Neuron (in vitro differentiated cells): ENCODE data around the gene SLC27A2.
A peak's percentile ranks its signal among the peaks of the same experiment; 100 is the strongest.
"Not testable (repeated sequence)": the region's sequence is repeated elsewhere in the genome, so short reads cannot be mapped to it uniquely, and the experiment has no call there.

Source experiments
- H2AFZ ChIP-seq: one replicate; pipeline ENCODE4 v1.6.1; 2013; ENCODE audit warnings: low read depth, mild to moderate bottlenecking, inconsistent platforms, low read length, moderate library complexity
- H3K27me3 ChIP-seq: one replicate; pipeline ENCODE4 v1.6.1; 2013; ENCODE audit warnings: low read length; ENCODE audit not compliant: insufficient read depth
- H3K36me3 ChIP-seq: one replicate; pipeline ENCODE4 v1.6.1; 2013; ENCODE audit warnings: low read length; ENCODE audit not compliant: insufficient read depth
- H3K4me1 ChIP-seq: one replicate; pipeline ENCODE4 v1.6.1; 2013; ENCODE audit warnings: low read length; ENCODE audit not compliant: insufficient read depth
- H3K4me3 ChIP-seq: 2 replicates; pipeline ENCODE4 v1.5.1; 2013; ENCODE audit warnings: mild to moderate bottlenecking, low read length, moderate library complexity
- H3K9me3 ChIP-seq: one replicate; pipeline ENCODE4 v1.6.1; 2013; ENCODE audit warnings: low read length

Gene SLC27A2

DNA sequence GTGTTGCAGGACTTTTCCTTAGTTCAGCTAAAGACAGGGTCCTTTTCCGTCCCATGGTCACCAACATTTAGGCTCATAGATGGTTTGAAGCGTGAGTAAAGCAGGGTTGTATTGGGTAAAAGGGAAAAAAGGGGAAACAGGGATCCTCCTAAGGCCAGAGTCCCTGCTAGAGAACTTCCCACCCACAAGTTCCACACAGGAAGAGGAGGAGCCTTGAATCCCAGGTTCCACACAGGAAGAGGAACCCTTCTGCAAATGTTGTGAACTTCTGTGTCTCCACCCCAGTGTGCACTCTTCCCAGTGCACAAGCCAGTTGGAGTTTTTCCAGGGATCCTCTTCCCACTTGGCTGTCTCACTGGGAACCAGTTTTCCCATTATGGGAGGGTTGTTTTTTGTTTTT lies 35.4 kb upstream of the SLC27A2 start:
- no peaks in the 10 kb centered on the region for H3K4me1 ChIP-seq
- peak overlapping the region; percentile 8 for H2AFZ ChIP-seq
- no peak overlapping the region for H3K4me3 ChIP-seq
- no peaks in the 10 kb centered on the region for H3K27me3 ChIP-seq
- H3K36me3 ChIP-seq = no peaks in the 10 kb centered on the region
- no peaks in the 10 kb centered on the region for H3K9me3 ChIP-seq

DNA sequence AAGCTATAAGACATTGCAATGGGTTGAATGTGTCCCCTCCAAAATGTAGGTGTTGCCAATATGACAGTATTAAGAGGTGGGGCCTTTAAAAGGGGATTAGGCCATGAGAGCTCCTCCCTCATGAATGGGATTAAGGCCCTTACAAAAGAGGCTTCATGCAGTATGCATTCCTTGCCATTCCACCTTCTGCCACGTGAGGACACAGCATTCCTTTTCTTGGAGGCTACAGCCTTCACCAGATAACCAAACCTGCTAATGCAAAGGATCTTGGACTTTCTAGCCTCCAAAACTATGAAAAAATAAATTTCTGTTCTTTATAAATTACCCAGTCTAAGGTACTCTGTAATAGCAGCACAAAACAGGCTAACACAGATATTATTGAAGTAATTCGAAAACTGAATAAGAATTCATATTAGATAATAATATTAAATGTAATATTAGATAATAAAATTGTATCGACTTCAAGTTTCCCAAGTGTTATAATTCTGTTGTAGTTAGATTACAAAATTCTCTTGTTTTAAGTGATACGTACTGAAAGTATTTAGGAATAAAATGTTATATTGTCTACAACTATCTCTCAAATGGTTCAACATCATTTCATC lies 33.5 kb upstream of the SLC27A2 start:
- no peaks in the 10 kb centered on the region for H3K27me3 ChIP-seq
- H2AFZ ChIP-seq = no peak overlapping the region
- no peak overlapping the region for H3K4me3 ChIP-seq
- no peaks in the 10 kb centered on the region for H3K4me1 ChIP-seq
- H3K36me3 ChIP-seq = no peaks in the 10 kb centered on the region
- no peaks in the 10 kb centered on the region for H3K9me3 ChIP-seq

DNA sequence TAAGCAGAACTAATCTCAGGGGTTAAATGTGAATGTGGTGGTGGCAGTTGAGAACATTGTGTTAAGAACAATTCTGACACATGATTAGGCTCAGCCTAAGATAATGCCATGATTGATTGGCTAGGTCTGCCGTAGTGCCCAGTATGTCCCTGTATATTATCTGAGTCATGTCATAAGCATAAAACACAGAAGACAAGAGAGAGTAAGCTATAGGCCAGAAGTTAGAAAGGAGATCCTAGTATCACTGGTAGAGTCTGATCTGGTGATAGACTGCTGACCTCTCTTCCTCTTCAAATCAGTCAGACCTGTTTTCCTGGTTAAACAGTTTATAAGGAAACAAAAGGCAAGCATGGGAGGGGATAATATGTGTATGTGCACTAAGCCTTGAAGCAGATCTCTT lies 32.9 kb upstream of the SLC27A2 start:
- H3K4me1 ChIP-seq = no peaks in the 10 kb centered on the region
- no peak overlapping the region for H2AFZ ChIP-seq
- H3K36me3 ChIP-seq = no peaks in the 10 kb centered on the region
- H3K4me3 ChIP-seq = no peak overlapping the region
- H3K9me3 ChIP-seq = no peaks in the 10 kb centered on the region
- no peaks in the 10 kb centered on the region for H3K27me3 ChIP-seq

DNA sequence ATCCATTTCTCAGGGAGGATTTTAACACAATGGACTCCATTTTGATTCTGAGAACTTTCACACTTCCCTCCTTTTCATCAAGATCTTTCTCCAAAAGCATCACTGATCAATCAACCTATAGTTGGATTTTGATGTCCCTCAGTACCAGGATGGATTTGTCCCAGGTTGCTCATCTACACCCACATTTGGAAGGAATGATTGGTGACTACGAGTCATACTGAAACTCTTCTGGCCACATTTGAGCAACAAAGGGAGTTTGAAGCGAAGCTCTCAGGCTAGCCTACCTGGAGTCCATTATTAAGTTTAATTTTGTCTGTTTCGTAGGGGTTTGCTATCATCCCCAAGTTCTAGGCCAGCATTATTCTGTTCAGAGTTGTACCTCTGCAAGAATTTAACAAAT lies 31.6 kb upstream of the SLC27A2 start:
- no peaks in the 10 kb centered on the region for H3K9me3 ChIP-seq
- H3K27me3 ChIP-seq = no peaks in the 10 kb centered on the region
- no peaks in the 10 kb centered on the region for H3K36me3 ChIP-seq
- H3K4me1 ChIP-seq = no peaks in the 10 kb centered on the region
- no peak overlapping the region for H3K4me3 ChIP-seq
- H2AFZ ChIP-seq = no peak overlapping the region

DNA sequence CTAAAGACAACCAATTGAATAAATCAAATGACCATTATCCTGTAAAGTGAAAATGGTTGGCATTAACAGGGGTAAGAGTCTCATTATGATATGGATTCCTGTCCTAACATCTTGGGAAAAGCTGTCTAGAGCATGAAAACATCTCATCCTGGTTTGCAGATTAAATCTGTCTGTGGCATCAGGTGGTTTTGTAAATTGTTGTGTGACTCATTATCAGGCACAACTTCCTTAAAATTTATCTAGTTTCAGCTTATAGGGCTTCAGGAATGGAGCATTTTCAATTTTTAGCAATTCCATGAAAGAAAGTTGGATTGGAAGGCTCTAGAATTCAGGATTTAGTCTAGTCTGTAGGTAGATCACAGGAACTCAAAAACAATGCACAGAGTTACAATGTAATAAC lies 31.1 kb upstream of the SLC27A2 start:
- no peaks in the 10 kb centered on the region for H3K27me3 ChIP-seq
- no peaks in the 10 kb centered on the region for H3K36me3 ChIP-seq
- no peak overlapping the region for H3K4me3 ChIP-seq
- no peaks in the 10 kb centered on the region for H3K9me3 ChIP-seq
- no peaks in the 10 kb centered on the region for H3K4me1 ChIP-seq
- no peak overlapping the region for H2AFZ ChIP-seq

DNA sequence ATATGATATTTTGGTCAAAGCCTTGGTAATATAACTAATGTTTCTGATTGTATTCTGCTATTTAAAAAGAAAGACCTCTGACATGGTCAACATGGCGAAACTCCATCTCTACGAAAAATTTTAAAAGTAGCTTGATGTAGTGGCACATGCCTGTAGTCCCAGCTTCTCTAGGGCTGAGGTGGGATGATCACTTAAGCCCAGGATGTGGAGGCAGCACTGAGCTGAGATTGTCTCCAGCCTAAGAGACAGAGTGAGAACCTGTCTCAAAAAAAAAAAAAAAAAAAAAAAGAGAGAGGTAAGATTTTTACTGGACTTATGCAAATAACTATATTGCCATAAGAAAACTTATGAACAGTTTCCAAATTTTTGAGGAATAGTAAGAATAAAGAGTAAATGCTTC lies 30.5 kb upstream of the SLC27A2 start:
- no peaks in the 10 kb centered on the region for H3K27me3 ChIP-seq
- H3K4me3 ChIP-seq = no peak overlapping the region
- no peaks in the 10 kb centered on the region for H3K9me3 ChIP-seq

DNA sequence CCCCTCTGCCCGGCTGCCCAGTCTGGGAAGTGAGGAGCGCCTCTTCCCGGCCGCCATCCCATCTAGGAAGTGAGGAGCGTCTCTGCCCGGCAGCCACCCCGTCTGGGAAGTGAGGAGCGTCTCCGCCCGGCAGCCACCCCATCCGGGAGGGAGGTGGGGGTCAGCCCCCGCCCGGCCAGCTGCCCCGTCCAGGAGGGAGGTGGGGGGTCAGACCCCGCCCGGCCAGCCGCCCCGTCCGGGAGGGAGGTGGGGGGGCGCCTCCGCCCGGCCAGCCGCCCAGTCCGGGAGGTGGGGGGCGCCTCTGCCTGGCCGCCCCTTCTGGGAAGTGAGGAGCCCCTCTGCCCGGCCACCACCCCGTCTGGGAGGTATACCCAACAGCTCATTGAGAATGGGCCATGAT lies 23.8 kb upstream of the SLC27A2 start:
- not testable (repeated sequence) for H3K9me3 ChIP-seq, H3K4me3 ChIP-seq, H2AFZ ChIP-seq, H3K4me1 ChIP-seq, H3K36me3 ChIP-seq, H3K27me3 ChIP-seq

More for the DNA sequence above, 30.5 kb upstream of the SLC27A2 start:
- no peak overlapping the region for H2AFZ ChIP-seq
- no peaks in the 10 kb centered on the region for H3K36me3 ChIP-seq
- H3K4me1 ChIP-seq = no peaks in the 10 kb centered on the region

DNA sequence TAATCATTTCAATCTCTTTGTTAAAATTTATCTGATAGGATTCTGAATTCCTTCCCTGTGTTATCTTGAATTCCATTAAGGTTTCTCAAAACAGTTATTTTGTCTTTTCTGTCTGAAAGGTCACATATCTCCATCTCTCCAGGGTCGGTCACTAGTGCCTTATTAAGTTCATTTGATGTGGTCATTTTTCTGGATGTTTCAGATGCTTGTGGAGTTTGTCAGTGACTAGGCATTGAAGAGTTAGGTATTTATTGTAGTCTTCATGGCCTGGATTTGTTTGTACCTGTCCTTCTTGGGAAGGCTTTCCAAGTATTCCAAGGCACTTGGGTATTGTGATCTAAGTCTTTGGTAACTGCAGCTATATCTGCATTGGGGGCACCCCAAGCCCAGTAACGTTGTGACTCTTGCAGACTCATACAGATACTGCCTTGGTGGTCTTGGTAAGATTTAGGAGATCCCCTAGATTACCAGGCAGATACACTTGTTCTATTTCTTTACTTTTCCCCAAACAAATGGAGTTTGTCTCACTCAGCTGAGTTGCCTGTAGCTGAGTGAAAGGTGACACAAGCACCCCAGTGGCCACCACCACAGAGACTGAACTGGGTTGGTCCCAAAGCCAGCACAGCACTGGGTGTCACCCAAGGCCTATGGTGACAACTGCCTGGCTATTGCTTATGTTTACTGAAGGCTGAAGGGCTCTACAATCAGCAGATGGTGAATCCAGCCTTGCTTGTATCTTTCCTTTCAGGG lies 18.9 kb upstream of the SLC27A2 start:
- Histone ChIP-seq H2AFZ (no peak overlapping the region), H3K4me3 (no peak overlapping the region), H3K36me3 (no peaks in the 10 kb centered on the region), H3K27me3 (no peaks in the 10 kb centered on the region), H3K4me1 (no peaks in the 10 kb centered on the region), H3K9me3 (no peaks in the 10 kb centered on the region)

DNA sequence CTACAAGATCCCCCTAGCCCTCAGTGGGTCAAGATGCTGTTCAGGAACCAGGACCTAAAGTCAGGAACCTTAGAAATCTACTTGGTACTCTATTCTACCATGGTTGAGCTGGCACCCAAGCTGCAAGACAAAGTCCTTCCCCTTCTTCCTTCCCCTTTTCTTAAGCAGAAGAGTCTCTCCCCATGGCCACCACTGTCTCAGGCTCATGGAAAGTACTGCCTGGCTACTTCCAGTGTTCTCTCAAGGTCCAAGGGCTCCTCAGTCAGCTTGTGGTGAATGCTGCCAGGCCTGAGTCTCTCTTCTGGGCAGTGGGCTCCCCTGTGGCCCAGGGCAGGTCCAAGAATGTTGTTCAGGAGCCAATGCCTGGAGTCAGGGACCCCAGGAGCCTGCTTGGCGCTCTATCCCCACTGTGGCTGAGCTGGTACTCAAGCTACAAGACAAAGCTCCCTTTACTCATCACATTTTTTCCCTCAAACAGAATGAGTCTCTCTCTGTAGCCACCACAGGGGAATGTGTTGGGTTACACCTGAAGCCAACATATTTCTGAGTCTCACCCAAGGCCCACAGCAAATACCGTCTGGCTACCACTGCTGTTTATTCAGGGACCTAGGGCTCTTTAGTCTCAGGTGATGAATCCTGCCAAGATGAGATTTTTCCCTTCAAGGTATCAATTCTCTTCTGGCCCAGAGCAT lies 18.1 kb upstream of the SLC27A2 start:
- H3K27me3 ChIP-seq = no peaks in the 10 kb centered on the region
- no peaks in the 10 kb centered on the region for H3K4me1 ChIP-seq
- H3K9me3 ChIP-seq = no peaks in the 10 kb centered on the region
- H3K4me3 ChIP-seq = no peak overlapping the region
- no peak overlapping the region for H2AFZ ChIP-seq
- no peaks in the 10 kb centered on the region for H3K36me3 ChIP-seq

DNA sequence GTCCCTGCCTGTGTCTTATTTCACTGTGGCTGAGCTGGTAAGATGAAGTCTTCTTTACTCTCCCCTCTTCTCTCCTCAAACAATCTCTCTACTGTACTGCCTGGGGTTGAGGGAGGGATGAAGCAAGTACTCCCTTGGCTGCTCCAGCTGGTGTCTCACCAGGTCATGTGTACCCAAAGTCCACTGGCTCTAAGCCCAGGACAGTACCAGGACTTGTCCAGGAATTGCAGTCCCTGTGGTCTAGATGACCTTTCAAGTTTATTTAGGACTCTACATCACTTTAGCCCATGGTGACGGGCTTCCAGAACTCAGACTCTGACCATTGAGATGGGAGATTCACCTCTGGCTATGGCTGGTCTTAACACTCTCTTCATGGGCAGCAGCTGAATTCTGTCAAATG lies 17.5 kb upstream of the SLC27A2 start:
- Histone ChIP-seq H3K4me1 (no peaks in the 10 kb centered on the region), H2AFZ (no peak overlapping the region), H3K4me3 (no peak overlapping the region), H3K27me3 (no peaks in the 10 kb centered on the region), H3K9me3 (no peaks in the 10 kb centered on the region), H3K36me3 (no peaks in the 10 kb centered on the region)

DNA sequence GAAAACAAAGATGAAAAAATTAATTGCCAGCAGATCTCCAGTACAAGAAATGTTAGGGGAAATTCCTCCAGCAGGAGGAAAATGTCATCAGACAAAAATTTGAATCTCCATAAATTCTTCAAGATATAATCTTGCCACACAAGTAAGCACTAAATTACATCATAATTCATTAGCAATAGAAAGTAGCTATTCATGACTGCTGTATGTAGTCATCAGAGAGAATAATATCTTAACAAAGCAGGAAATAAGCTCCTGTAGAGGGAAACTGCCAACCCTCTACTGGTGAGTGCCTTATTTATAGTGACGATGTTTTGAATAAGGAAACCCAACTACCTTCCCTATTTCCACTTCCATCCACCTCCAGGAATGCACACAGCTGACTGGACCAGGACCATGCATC lies 15.8 kb upstream of the SLC27A2 start:
- Histone ChIP-seq H3K27me3 (no peaks in the 10 kb centered on the region), H3K4me1 (no peaks in the 10 kb centered on the region), H2AFZ (no peak overlapping the region), H3K4me3 (no peak overlapping the region), H3K9me3 (no peaks in the 10 kb centered on the region), H3K36me3 (no peaks in the 10 kb centered on the region)

DNA sequence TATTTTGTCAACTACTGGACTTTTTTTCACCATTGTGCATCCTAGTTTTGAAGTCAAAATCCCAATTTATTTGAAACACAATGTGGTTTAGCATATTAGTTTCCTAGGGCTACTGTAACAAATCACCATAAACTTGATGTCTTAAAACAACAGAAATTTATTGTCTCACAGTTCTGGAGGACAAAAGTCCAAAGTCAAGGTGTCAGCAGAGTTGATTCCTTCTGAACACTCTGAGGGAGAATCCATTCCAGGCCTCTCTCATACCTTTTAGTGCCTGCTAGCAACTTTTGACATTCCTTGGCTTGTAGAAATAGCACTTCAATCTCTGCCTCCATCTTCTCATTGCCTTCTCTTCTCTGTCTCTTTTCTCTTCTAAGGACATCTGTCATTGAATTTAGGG lies 14.9 kb upstream of the SLC27A2 start:
- Histone ChIP-seq H3K9me3 (no peaks in the 10 kb centered on the region), H3K36me3 (no peaks in the 10 kb centered on the region), H3K27me3 (no peaks in the 10 kb centered on the region)

DNA sequence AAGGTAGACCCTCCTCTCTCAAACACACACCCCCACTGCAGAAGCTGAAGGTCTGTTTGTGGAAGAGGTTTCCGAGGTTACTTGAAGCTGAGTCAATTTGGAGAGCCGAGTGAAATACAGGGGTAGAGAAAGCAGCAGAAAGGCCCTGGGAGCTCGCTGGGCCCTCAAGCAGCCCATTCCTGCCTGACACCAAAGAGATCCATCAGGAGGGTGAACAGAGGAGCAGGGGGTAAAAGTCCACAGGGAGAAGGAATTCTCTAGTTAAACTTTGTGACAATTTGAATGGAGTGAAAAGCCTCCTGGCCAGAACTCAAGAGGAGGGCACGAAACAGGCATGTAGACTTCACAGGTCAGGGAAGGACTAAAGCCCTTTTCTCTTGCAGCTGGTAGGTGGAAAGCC lies 13.6 kb upstream of the SLC27A2 start:
- H3K4me1 ChIP-seq = no peaks in the 10 kb centered on the region
- H2AFZ ChIP-seq = no peak overlapping the region
- H3K27me3 ChIP-seq = no peaks in the 10 kb centered on the region
- H3K9me3 ChIP-seq = no peaks in the 10 kb centered on the region
- no peak overlapping the region for H3K4me3 ChIP-seq
- no peaks in the 10 kb centered on the region for H3K36me3 ChIP-seq

More for the DNA sequence above, 14.9 kb upstream of the SLC27A2 start:
- H3K4me1 ChIP-seq = no peaks in the 10 kb centered on the region
- H3K4me3 ChIP-seq = no peak overlapping the region
- no peak overlapping the region for H2AFZ ChIP-seq
